Cerebellar nuclear complex (tissue), 1 donor: ENCODE measurements around the gene ACY1.

Experiments used
- DNase-seq, 2 experiments: peaks; one replicate each; lab custom pipeline; 2025; lab: John Stamatoyannopoulos, UW

Gene ACY1

GRCh38 chr3:51963951-51964451, 19.3 kb upstream of the ACY1 start:
- DNase-seq: no peak

- DNase-seq: no peak
These were observed 18.8 kb upstream of the ACY1 start for GRCh38 chr3:51964521-51964920.

- no peak for DNase-seq
These were observed 17.3 kb upstream of the ACY1 start for GRCh38 chr3:51966016-51966415.

- no peak for DNase-seq
These were observed 16.8 kb upstream of the ACY1 start for GRCh38 chr3:51966486-51966885.

- no peak for DNase-seq
These were observed 16.4 kb upstream of the ACY1 start for GRCh38 chr3:51966922-51967383.

GRCh38 chr3:51967384-51968169, 15.8 kb upstream of the ACY1 start, which contains the start of gene PCBP4:
Gene PCBP4 (minus strand): TSS chr3:51967454. CDS start chr3:51961240, 6,214 bp downstream.
- DNase-seq: no peak

GRCh38 chr3:51968170-51968775, 15.1 kb upstream of the ACY1 start:
- peak in 1 of 2 experiments; percentile 8 for DNase-seq

- no peak for DNase-seq
These were observed 14.3 kb upstream of the ACY1 start for GRCh38 chr3:51968883-51969678.

- DNase-seq: no peak
These were observed 13.5 kb upstream of the ACY1 start for GRCh38 chr3:51969841-51970240.

GRCh38 chr3:51970606-51971300, 12.6 kb upstream of the ACY1 start:
- DNase-seq: peak; percentile 17 to 44

- no peak for DNase-seq
These were observed 12.0 kb upstream of the ACY1 start for GRCh38 chr3:51971350-51971749.

- DNase-seq: no peak
These were observed 8.9 kb upstream of the ACY1 start for GRCh38 chr3:51974277-51974962.

GRCh38 chr3:51974963-51975851, 8.1 kb upstream of the ACY1 start, which contains the start of gene ABHD14A:
Gene ABHD14A (plus strand): TSS chr3:51975064. CDS start chr3:51975136, 72 bp downstream.
- peak in 1 of 2 experiments; percentile 59 for DNase-seq

- DNase-seq: peak; percentile 73 to 80
These were observed 7.3 kb upstream of the ACY1 start for GRCh38 chr3:51975852-51976549.

- no peak for DNase-seq
These were observed 5.7 kb upstream of the ACY1 start for GRCh38 chr3:51977446-51978142.

- no peak for DNase-seq
These were observed 5.2 kb upstream of the ACY1 start for GRCh38 chr3:51978143-51978502.

- no peak for DNase-seq
These were observed 3.1 kb upstream of the ACY1 start for GRCh38 chr3:51980253-51980652.

GRCh38 chr3:51982352-51982837, 940 bp upstream of the ACY1 start:
- DNase-seq: no peak
